DND-41 (cell line): Measurements from ENCODE around the gene POGLUT2.

Experiments used
- ATAC-seq: fragments of 200-7000 bp; cut with Tn5 transposase; 3 replicates; pipeline ENCODE4 v1.9.1; 2021; ENCODE audit warnings: low read depth; ENCODE audit not compliant: insufficient read depth
- DNase-seq: peaks from one replicate; pipeline ENCODE4 v3.0.0-alpha.2; 2020
- H2AFZ ChIP-seq: 2 replicates; pipeline ENCODE4 v1.6.0; 2012; ENCODE audit warnings: low read depth, low read length
- H3K27ac ChIP-seq: 2 replicates; pipeline ENCODE4 v1.5.1; 2012; ENCODE audit warnings: low read length, inconsistent platforms
- H3K27me3 ChIP-seq: fragments of 200-600 bp; sonication (generic); 2 replicates; pipeline ENCODE4 v1.6.0; 2012; ENCODE audit warnings: low read length, mild to moderate bottlenecking, inconsistent platforms; ENCODE audit not compliant: insufficient read depth, poor library complexity
- H3K36me3 ChIP-seq: 2 replicates; pipeline ENCODE4 v1.5.1; 2012; ENCODE audit warnings: low read length, inconsistent platforms; ENCODE audit not compliant: insufficient read depth
- H3K4me1 ChIP-seq: 2 replicates; pipeline ENCODE4 v1.5.1; 2012; ENCODE audit warnings: mild to moderate bottlenecking, low read length; ENCODE audit not compliant: insufficient read depth
- H3K4me2 ChIP-seq: 2 replicates; pipeline ENCODE4 v1.6.0; 2012; ENCODE audit warnings: mild to moderate bottlenecking, moderate library complexity, low read length, inconsistent platforms; ENCODE audit not compliant: insufficient read depth
- H3K4me3 ChIP-seq, 2 experiments: fragments of 200-600 bp in 1 of 2; shearing (Covaris generic) in 1 of 2; 2 replicates each; pipeline ENCODE4 v1.5.1; 2012 to 2016; ENCODE audit warnings: inconsistent platforms in 2 of 2, low read length in 2 of 2, mild to moderate bottlenecking in 2 of 2, low read depth in 1 of 2, moderate library complexity in 1 of 2
- H3K79me2 ChIP-seq: 2 replicates; pipeline ENCODE4 v1.6.0; 2012; ENCODE audit warnings: low read length, inconsistent platforms; ENCODE audit not compliant: insufficient read depth
- H3K9ac ChIP-seq: 2 replicates; pipeline ENCODE4 v1.6.0; 2012; ENCODE audit warnings: low read depth, mild to moderate bottlenecking, inconsistent platforms, low read length, moderate library complexity
- H3K9me3 ChIP-seq: 2 replicates; pipeline ENCODE4 v1.5.1; 2012; ENCODE audit warnings: low read length, moderate library complexity, mild to moderate bottlenecking, inconsistent platforms; ENCODE audit not compliant: insufficient read depth, severe bottlenecking
- H4K20me1 ChIP-seq: 2 replicates; pipeline ENCODE4 v1.6.0; 2012; ENCODE audit warnings: low read length; ENCODE audit not compliant: insufficient read depth
- CTCF ChIP-seq: IDR thresholded peaks from 2 replicates; pipeline ENCODE4 v1.5.1; 2012; ENCODE audit warnings: borderline replicate concordance, low read length, moderate library complexity, mild to moderate bottlenecking; ENCODE audit not compliant: poor library complexity, severe bottlenecking; ENCODE audit errors: extremely low read depth
- EZH2 ChIP-seq: IDR thresholded peaks from 3 replicates; pipeline ENCODE4 v1.6.1; 2012; ENCODE audit warnings: borderline replicate concordance, low read depth, mild to moderate bottlenecking, moderate library complexity, low read length, inconsistent platforms; ENCODE audit not compliant: severe bottlenecking

POGLUT2 gene

DNA sequence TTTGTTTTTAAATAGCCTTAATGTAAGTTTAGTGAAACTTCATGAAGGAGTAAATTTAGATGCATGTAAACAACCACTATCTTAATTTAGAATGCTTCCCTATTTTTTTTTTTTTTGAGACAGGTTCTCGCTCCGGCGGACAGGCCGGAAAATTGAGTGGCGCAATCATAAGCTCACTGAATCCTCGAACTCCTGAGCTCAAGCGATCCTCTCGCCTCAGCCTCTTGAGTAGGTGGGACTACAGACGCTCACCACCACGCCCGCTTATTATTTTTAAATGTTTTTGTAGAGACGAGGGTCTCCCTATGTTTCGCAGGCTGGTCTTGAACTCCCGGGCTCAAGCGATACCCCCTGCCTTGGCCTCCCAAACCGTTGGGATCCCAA is 26.7 kb downstream of the POGLUT2 start:
- peaks cover 18% of the 10 kb centered on the region for H3K36me3 ChIP-seq
- H3K27me3 ChIP-seq, result no peaks in the 10 kb centered on the region
- H3K79me2 ChIP-seq, result peaks cover 41% of the 10 kb centered on the region
- peak overlapping the region in 1 of 2 experiments; percentile 97; a peak in 2 of 4 replicates for H3K4me3 ChIP-seq
- peak overlapping the region; percentile 97 for H3K9ac ChIP-seq
- no peak overlapping the region for H2AFZ ChIP-seq
- peak overlapping the region; percentile 84 for H3K4me2 ChIP-seq
- DNase-seq (no peak), ATAC-seq (no peak)
- H3K27ac ChIP-seq, result peak overlapping the region; percentile 95
- H3K4me1 ChIP-seq, result peaks cover 52% of the 10 kb centered on the region
- H3K9me3 ChIP-seq, result no peaks in the 10 kb centered on the region
- no peaks in the 10 kb centered on the region; the same call in 1 of the 2 replicates for H4K20me1 ChIP-seq
- TF ChIP-seq EZH2 (no peak), CTCF (no peak)

- peak overlapping the region; percentile 84 for H3K4me2 ChIP-seq
- no peaks in the 10 kb centered on the region; the same call in 1 of the 2 replicates for H4K20me1 ChIP-seq
- ATAC-seq, result no peak
- peaks cover 52% of the 10 kb centered on the region for H3K4me1 ChIP-seq
- no peak for DNase-seq
- H3K79me2 ChIP-seq, result peaks cover 41% of the 10 kb centered on the region
- peak overlapping the region; percentile 97 for H3K9ac ChIP-seq
- H3K27me3 ChIP-seq, result no peaks in the 10 kb centered on the region
- H3K36me3 ChIP-seq, result peaks cover 23% of the 10 kb centered on the region
- H3K4me3 ChIP-seq, result peak overlapping the region in 1 of 2 experiments; percentile 97; a peak in 2 of 4 replicates
- no peaks in the 10 kb centered on the region for H3K9me3 ChIP-seq
- H3K27ac ChIP-seq, result peak overlapping the region; percentile 17; the same call in 1 of the 2 replicates
- H2AFZ ChIP-seq, result no peak overlapping the region
- TF ChIP-seq EZH2 (no peak), CTCF (no peak)
Measured at GRCh38 chr13:102771298-102772041, 27.3 kb downstream of the POGLUT2 start.

GRCh38 chr13:102770435-102770834 is 28.3 kb downstream of the POGLUT2 start:
- H3K27me3 ChIP-seq, result no peaks in the 10 kb centered on the region
- no peaks in the 10 kb centered on the region; the same call in 1 of the 2 replicates for H4K20me1 ChIP-seq
- peaks cover 41% of the 10 kb centered on the region for H3K79me2 ChIP-seq
- H3K4me3 ChIP-seq, result peak overlapping the region in 1 of 2 experiments; percentile 1; a peak in 1 of 4 replicates
- peaks cover 52% of the 10 kb centered on the region for H3K4me1 ChIP-seq
- H3K27ac ChIP-seq, result no peak overlapping the region; the same call in 1 of the 2 replicates
- ATAC-seq (no peak), DNase-seq (no peak)
- no peaks in the 10 kb centered on the region for H3K9me3 ChIP-seq
- H3K4me2 ChIP-seq, result peak overlapping the region; percentile 84; the same call in 1 of the 2 replicates
- H3K36me3 ChIP-seq, result peaks cover 34% of the 10 kb centered on the region
- H3K9ac ChIP-seq, result no peak overlapping the region
- no peak for TF ChIP-seq CTCF
- H2AFZ ChIP-seq, result no peak overlapping the region
